H4 (cell line): ENCODE data around the gene ZNF850. TPM values are rescaled to one million over a fixed set of nuclear protein-coding genes. Genes with fewer than 3 reads are reported as not detected.
"Not testable (repeated sequence)": the region's sequence is repeated elsewhere in the genome, so short reads cannot be mapped to it uniquely, and the experiment has no call there.

ENCODE experiments used
- DNase-seq: peaks from one replicate; pipeline ENCODE4 v3.0.0-alpha.2; 2015; ENCODE audit warnings: low spot score
- total RNA-seq: library from RNA; depleted of rRNA; stranded (reverse); fragments of >200 nt; shearing (Covaris generic); gene quantifications from 2 replicates; pipeline ENCODE4 v1.2.3, GENCODE V29; 2014; rRNA removed

The ZNF850 gene
- total RNA-seq, result 6.3 and 7.0 TPM in 2 replicates

DNA sequence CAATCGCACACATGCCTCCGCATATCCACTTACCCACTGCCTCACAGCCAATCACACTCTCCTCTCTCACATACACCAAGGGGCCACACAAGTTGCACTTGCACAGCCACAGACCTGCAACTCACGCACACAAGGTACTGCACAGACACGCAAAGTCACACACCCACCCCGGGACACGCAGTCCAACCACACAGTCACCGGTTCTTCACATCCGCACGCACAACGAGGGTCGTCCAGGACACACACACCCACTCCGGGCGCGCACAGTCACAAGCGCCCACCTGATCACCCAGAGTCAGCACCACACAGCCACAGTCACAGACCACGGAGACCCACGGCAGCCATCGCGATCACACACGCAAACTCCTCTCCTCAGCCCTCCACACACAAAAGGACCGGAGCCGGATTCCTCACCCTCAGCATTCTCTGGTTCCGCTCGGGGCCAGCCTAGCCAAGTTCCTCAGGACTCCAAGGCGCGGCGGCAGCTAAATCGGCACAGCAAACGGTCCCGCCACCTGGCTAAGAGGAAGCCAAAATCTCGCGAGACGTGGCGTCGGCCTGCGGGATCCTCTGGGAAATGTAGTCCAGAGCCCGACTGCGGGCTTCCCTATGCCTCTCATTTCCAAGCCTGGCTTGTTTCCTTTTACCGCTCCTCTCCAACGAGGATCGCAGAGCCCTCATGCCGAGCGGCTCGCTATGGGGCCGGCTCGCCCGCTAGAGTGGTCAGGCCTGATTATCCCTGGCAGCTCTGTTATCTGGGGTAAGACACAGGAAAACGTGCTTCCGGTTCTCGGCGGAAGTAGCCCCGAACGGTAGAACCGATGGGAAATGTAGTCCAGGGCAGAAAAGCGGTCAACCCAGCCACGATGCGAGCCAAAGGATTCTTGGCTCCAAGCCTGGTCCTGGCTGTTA is at the start of gene ZNF850:
TSS of gene ZNF850 (minus strand) at position 497 of the 912 bp plus-strand sequence. CDS start 10,201 bp downstream, outside the sequence.
- peak; percentile 93 for DNase-seq

DNA sequence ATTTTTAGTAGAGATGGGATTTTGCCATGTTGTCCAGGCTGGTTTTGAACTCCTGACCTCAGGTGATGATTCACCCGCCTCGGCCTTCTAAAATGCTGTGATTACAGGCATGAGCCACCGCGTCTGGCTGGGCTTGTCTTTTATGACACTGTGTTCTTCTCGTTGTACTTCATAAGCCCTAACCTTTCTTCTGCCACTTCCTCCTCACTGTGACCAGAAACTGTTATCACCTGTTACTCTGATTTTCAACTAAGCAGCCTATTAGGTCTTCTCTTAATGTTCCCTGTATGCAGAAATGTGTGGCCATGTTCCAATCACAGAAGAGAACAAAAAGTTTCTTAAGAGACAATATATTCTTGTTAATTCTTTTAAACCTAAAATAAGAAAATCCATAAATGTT is 49.2 kb upstream of the ZNF850 start:
- DNase-seq, result no peak

DNA sequence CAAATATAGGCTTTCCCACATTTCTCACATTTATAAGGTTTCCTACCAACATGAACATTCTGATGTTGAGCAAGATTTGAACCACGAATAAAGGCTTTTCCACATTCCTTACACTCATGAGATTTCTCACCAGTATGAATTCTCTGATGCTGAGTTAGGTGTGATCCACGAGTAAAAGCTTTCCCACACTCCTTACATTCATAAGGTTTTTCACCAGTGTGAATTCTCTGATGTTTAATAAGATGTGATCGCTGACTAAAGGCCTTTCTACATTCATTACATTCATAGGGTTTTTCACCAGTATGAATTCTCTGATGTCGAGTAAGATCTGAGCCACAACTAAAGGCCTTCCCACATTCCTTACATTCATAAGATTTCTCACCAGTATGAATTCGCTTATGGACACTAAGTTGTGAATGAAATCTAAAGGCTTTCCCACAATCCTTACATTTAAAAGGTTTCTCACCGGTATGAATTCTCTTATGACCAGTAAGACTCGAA is 46.6 kb upstream of the ZNF850 start:
- DNase-seq, result no peak

DNA sequence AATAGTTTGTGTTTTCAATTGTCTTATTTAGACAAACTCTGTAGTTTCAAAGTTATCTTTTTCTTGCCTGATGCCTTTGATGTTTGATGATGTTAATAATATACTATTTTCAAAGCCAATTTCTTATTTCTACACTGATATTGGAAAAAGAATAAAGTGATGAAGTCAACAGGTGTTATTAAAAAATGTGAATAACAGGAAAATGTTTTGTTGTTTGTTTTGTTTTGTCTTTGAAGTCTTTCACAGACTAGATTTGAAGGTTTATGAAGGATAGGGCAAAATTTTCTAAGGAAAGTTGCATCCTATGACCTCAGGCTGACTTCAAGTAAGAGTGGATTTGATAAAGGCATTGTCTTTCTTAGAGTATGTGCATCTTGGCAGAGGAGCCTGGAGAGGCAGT is 34.4 kb upstream of the ZNF850 start:
- no peak for DNase-seq

DNA sequence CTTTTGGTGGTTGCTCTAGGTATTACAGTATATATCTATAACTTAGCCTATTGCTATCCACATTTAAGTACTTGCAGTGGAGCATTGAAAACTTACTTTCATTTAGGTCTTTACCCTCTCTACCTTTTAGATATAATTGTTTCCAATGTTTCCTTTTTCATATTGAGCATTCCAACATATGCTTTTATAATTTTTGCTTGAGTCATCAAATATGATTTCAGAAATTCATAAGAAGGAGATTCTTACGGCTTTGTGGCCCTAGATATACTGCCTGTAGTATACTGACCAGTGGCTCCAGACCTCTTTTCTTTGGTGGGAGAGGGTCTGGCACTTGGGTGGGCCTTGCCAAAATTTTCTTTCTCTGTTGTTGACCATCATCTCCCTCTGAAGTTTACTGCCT is 32.8 kb upstream of the ZNF850 start:
- no peak for DNase-seq

DNA sequence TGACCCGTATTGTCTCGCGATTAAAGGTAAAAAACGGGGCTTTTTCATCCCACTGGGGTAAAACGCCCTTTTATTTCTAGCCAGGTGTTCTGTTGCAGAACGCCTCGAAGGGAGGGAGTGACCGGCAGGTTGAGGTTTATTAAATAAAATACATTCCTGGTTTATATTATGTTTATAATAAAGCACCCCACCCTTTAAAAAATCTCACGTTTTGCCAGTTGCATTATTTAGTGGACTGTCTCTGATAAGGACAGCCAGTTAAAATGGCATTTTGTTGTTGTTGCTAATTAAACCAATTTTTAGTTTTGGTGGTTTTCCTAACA is 25.1 kb upstream of the ZNF850 start:
- no peak for DNase-seq

DNA sequence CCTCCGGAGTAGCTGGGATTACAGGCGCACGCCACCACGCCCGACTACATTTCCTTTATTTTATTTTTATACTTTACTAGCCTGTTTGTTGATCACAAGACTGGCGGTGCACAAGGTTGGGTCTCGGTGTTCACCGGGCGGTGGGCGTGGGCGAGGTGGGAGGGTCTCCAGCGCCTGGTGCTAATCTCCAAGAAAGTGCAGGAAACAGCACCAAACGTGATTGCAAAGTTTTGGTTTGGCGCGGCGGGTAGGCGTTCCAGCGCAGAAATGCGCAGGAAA is 24.0 kb upstream of the ZNF850 start:
- DNase-seq, result no peak

DNA sequence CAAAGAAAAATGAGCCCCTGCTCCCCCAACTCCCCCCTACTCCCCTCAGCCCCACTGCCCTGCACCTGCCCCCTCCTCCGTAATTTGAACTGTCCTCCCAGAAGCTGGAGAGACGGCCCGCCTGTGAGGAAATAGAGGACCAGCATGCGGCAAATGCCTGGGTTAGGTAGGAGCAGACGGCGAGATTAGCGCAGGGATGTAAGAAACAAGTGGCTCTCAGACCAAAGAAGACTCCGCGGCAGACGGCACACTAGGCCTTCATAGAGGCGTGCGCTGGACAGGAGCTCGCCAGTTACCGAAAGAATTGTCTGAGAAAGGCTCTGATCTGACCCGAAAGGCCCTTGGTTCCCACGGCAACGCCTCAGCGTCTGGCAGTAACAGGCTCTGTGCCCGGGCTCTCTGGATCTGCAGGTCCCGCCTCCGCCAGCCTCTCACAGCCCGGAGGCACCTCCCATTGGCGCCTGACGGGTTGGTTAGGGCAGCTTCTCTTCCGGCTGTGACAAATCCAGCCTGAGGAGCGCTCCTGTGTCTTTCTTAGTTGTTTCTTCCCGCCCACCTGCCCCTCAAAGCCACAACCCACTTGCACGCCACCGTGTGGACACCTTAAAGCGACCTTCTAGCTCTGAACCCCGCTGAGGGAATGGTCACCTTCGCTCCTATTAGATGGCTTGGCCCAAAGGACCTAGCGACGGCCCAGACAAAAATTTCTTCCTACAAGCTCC is 19.0 kb upstream of the ZNF850 start:
- DNase-seq, result peak; percentile 34

DNA sequence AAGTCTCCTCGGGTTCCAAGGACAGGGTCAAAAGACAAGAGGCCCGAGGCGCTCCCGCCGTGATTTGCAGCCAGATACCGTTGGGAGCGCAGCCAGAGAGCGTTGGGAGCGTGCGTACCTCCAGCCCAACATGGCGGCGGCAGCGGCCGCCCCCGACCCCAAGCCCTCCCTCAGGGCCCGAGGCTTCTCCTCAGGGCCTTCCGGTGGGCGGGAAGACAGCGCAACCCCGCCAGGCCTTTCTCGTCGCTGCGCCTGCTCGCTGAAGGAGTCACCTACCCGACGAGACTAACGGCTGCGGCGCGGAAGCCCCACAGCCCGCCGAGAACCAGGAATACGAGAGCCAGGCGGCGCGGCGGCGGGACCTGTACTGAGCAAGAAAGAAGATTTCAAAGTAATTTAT is 3.2 kb upstream of the ZNF850 start:
- no peak for DNase-seq

DNA sequence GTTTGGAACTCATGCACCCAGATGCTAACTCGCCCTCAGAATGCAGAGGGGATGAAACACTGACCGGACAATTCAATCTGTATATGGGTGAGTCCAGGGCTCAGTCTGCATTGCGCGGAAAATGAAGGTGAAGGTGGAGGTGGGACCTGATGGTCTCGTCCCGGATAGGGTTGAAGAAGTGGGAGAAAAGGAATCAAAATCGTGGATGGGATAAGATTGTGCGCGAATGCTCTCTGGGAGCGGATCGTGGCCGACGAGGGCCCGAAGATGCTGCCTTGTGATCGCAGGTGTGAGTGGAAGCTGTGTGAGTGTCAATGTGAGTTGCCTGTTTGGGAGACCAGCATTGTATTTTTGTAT is 594 bp upstream of the ZNF850 start:
- no peak for DNase-seq

DNA sequence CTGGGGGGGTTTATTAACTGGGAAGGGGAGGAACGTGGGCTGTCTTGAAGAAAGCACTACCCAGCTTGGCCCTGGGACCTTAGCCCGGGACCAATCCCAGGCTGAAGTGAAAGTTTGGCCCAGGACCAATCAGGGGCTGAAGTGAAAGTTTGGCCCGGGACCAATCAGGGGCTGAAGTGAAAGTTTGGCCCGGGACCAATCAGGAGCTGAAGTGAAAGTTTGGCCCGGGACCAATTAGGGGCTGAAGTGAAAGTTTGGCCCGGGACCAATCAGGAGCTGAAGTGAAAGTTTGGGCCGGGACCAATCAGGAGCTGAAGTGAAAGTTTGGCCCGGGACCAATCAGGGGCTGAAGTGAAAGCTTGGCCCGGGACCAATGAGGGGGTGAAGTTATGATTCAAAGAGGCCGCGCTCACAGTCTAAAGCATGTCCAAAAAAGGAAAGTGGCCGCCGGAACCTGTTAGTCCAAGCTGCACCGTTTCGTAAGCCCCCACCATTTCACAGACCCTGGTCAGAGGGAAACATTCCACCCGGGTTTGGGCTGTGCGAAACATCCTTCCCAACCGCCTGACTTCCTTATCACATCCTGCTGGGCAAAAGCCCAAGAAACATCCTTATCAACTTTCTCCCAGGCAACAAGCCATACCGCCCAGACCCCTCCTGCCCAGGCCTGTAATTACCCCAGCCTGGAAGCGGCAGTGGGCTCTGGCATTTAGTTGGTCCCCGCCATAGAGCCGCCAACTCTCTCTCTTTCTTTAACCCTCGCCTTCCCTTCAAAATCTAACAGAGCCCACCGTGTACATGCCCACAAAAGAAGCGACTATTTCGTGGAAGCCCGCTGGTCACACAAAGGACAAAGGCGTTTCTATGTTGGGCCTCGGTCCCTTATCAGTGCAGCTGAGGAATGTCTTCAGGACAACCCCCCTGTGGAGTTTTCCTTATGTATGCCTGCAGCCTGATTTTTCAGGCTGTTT is 1.1 kb downstream of the ZNF850 start:
- DNase-seq, result peak; percentile 79

DNA sequence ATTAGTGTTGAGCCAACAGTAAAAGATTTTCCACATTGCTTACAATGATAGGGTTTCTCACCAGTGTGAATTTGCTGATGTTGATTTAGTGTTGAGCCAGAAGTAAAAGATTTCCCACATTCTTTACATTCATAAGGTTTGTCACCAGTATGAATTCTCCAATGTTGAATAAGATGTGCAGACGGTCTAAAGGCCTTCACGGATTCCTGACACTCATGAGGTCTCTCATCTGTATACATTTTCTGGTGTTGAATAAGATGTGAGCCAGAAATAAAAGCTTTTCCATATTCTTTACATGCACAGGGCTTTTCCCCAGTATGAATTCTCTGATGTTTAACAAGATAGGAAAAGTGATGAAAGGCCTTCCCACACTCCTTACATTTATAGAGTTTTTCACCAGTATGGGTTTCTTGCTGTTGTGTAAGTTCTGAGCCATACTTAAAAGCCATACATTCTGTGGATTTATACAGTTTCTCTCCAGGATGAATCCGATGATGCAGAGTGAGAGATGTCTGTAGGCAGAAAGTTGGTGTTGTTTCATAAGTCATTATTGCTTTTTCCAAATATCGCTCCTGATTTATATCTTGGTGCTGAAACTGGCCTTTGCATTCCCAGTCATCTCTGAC is 22.4 kb downstream of the ZNF850 start:
- no peak for DNase-seq

DNA sequence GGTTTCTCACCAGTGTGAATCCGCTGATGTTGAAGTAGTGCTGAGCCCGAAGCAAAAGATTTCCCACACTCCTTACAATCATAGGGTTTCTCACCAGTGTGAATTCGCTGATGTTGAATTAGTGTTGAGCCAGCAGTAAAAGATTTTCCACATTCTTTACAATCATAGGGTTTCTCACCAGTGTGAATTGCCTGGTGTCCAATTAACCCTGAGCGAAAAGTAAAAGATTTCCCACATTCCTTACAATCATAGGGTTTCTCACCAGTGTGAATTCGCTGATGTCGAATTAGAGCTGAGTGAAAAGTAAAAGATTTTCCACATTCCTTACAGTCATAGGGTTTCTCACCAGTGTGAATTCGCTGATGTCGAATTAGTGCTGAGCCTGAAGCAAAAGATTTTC is 23.0 kb downstream of the ZNF850 start:
- DNase-seq, result not testable (repeated sequence)

DNA sequence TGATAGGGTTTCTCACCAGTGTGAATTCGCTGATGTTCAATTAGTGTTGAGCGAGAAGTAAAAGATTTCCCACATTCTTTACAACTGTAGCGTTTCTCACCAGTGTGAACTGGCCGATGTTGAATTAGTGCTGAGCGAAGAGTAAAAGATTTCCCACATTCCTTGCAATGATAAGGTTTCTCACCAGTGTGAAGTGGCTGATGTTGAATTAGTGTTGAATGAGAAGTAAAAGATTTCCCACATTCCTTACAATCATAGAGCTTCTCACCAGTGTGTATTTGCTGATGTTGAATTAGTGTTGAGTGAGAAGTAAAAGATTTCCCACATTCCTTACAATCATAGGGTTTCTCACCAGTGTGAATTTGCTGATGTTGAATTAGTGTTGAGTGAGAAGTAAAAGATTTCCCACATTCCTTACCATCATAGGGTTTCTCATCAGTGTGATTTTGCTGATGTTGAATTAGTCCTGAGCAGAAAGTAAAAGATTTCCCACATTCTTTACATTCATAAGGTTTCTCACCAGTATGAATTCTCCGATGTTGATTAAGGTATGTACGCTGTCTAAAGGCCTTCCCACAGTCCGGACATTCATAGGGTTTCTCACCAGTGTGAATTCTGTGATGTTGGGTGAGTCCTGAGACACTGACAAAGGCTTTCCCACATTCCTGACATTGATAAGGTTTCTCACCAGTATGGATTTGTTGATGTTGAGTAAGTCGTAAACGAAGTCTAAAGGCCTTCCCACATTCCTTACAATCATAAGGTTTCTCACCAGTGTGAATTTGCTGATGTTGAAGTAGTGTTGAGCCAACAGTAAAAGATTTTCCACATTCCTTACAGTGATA is 24.0 kb downstream of the ZNF850 start:
- no peak for DNase-seq

DNA sequence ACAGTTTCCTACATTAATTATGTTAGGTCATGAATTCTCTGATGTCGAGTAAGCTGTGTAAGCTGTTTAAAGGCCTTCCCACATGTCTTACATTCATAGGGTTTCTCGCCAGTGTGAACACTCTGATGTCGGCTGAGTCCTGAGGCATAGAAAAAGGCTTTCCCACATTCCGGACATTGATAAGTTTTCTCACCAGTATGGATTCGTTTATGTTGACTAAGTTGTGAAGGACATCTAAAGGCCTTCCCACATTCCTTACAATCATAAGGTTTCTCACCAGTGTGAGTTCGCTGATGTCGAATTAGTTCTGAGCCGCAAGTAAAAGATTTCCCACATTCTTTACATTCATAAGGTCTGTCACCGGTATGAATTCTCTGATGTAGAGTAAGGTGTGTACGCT is 24.9 kb downstream of the ZNF850 start:
- DNase-seq, result no peak

DNA sequence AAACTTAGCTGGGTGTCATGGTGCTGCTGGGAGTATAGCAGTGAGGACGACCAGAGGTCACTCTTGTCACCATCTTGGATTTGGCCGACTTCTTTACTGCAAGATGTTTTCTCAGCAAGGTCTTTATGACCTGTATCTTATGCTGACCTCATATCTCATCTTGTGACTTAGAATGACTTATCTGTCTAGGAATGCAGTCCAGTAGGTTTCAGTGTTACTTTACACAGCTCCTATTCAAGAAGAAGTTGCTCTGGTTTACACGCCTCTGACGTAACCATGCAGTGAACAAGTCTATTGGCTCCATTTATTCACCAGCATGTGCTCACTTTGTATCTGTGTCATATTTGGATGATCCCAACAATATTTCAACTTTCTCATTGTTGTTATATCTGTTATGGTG is 26.7 kb downstream of the ZNF850 start:
- no peak for DNase-seq

DNA sequence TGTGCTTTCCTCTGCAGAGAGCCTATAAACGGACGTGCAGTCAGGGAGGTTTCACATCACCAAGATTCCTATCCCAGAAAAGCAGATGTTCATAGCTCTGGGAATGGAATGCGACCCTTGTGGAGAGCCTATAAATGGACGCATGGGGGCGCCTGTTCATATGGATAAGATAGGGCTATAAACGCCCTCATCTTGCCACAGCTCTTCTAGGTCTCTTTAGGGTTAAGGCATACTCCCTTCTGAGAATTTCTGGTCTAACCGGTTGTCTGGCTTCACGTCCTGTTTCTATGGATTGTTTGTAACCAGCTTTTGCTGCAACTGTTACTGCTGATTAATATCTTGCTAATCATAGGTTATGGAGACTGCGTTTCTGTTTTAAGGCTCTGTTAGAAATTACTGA is 36.4 kb downstream of the ZNF850 start:
- not testable (repeated sequence) for DNase-seq

DNA sequence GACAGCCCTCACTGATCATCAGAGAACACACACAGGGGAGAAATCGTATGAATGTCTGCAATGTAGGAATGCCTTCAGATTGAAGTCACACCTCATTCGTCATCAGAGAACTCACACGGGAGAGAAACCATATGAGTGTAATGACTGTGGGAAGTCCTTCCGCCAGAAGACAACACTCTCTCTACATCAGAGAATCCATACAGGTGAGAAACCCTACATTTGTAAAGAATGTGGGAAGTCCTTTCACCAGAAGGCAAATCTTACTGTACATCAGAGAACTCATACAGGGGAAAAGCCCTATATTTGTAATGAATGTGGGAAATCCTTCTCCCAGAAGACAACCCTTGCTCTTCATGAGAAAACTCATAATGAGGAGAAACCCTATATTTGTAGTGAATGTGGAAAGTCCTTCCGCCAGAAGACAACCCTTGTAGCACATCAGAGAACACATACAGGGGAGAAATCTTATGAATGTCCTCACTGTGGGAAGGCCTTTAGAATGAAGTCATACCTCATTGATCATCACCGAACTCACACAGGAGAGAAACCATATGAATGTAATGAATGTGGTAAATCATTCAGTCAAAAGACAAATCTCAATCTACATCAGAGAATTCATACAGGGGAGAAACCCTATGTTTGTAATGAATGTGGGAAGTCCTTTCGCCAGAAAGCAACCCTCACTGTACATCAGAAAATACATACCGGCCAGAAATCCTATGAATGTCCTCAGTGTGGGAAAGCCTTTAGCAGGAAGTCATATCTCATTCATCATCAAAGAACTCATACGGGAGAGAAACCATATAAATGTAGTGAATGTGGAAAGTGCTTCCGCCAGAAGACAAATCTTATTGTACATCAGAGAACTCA is 52.7 kb downstream of the ZNF850 start:
- no peak for DNase-seq

DNA sequence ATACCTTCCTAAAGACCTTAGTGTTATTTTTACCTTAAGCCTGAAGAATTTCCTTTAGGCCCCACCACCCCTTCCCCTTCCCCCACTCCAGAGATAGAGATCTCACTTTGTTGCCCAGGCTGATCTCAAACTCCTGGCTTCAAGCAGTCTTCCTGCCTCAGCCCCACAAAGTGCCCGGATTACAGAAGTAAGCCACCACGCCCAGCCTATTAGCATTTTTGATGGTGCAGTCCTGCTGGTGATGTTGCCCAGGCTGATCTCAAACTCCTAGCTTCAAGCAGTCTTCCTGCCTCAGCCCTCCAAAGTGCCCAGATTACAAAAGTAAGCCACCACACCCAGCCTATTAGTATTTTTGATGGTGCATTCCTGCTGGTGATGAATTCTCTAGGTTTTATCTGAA is 63.2 kb downstream of the ZNF850 start:
- no peak for DNase-seq

DNA sequence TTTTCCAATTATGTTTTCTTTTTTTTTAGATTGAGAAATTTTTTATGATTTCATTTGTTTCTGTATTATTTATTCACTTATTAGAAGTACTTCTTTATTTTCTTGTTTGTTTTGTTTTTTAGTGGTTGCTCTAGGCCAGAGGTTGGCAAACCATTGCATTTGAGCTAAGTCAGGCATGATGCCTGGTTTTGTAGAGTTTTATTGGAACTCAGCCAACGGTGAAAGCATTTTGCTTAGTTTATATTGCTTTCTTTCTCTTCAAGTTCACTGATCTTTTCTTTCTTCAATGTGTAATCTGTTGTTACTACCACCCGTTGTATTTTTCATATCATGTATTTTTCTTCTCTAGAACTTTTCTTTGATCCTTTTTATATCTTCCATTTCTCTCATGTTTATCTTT is 65.5 kb downstream of the ZNF850 start:
- no peak for DNase-seq
